WTC11 (cell line): Measurements from ENCODE around the gene GLB1L3. TPM values are rescaled to one million over a fixed set of nuclear protein-coding genes. Genes with fewer than 3 reads are reported as not detected.

Experiments
- ATAC-seq: fragments of 200-7000 bp; cut with Tn5 transposase; 2 replicates; pipeline ENCODE4 v1.10.0; 2021; ENCODE audit warnings: mild to moderate bottlenecking, moderate library complexity
- CTCF ChIA-PET: fragments of 300-600 bp; sonication (Branson Sonifier 250); formaldehyde crosslinking; loops from one replicate; lab custom pipeline; 2021; ENCODE audit warnings: antibody characterized with exemption; lab: Charles Lee
- POLR2A ChIA-PET: fragments of 350-600 bp; sonication (Branson Sonifier 250); formaldehyde crosslinking; loops from one replicate; lab custom pipeline; 2021; ENCODE audit warnings: antibody characterized with exemption; lab: Charles Lee
- DNase-seq: peaks from one replicate; pipeline ENCODE4 v3.0.0; 2021; ENCODE audit warnings: low spot score
- H3K27ac Mint-ChIP-seq: 2 replicates; pipeline ENCODE4 v1.8.0; 2021; ENCODE audit warnings: mixed read lengths
- H3K27me3 Mint-ChIP-seq: 2 replicates; pipeline ENCODE4 v1.8.0; 2021; ENCODE audit warnings: low read depth, mild to moderate bottlenecking, moderate library complexity, mixed read lengths
- H3K36me3 Mint-ChIP-seq: 2 replicates; pipeline ENCODE4 v1.8.0; 2021; ENCODE audit warnings: mixed read lengths
- H3K4me1 Mint-ChIP-seq: 2 replicates; pipeline ENCODE4 v1.8.0; 2022; ENCODE audit warnings: mixed read lengths
- H3K4me3 Mint-ChIP-seq: 2 replicates; pipeline ENCODE4 v1.8.0; 2021; ENCODE audit warnings: mild to moderate bottlenecking, moderate library complexity, mixed read lengths
- H3K9me3 Mint-ChIP-seq: 2 replicates; pipeline ENCODE4 v1.8.0; 2021; ENCODE audit warnings: mixed read lengths
- ERG ChIP-seq: fragments of 250-450 bp; sonication (Bioruptor Pico); IDR thresholded peaks from 2 replicates; pipeline ENCODE4 v1.8.0; 2021; ENCODE audit warnings: mild to moderate bottlenecking
- ETV6 ChIP-seq: sonication (generic); formaldehyde crosslinking; IDR thresholded peaks from 2 replicates; pipeline ENCODE4 v1.8.1; 2022; ENCODE audit warnings: mild to moderate bottlenecking, missing genetic modification reagents
- GABPB1 ChIP-seq: sonication (generic); formaldehyde crosslinking; IDR thresholded peaks from 2 replicates; pipeline ENCODE4 v1.8.1; 2023; ENCODE audit warnings: mild to moderate bottlenecking, missing genetic modification reagents
- MXD4 ChIP-seq: fragments of 250-450 bp; sonication (Bioruptor Pico); IDR thresholded peaks from 2 replicates; pipeline ENCODE4 v1.8.0; 2021; ENCODE audit warnings: mild to moderate bottlenecking, moderate library complexity, borderline replicate concordance
- NR3C1 ChIP-seq: sonication (generic); formaldehyde crosslinking; conservative IDR thresholded peaks from 2 replicates; pipeline ENCODE4 v1.8.1; 2023; ENCODE audit warnings: low read depth, mild to moderate bottlenecking, missing genetic modification reagents
- PRRX2 ChIP-seq: fragments of 250-450 bp; sonication (Bioruptor Pico); IDR thresholded peaks from 2 replicates; pipeline ENCODE4 v1.8.0; 2021; ENCODE audit warnings: mild to moderate bottlenecking
- SMAD3 ChIP-seq: sonication (generic); formaldehyde crosslinking; IDR thresholded peaks from 2 replicates; pipeline ENCODE4 v1.8.0; 2022; ENCODE audit warnings: missing genetic modification reagents, mild to moderate bottlenecking, borderline replicate concordance
- SOX15 ChIP-seq: fragments of 250-450 bp; sonication (Bioruptor Pico); IDR thresholded peaks from 2 replicates; pipeline ENCODE4 v1.9.0; 2021; ENCODE audit warnings: mild to moderate bottlenecking
- SP1 ChIP-seq: sonication (generic); formaldehyde crosslinking; conservative IDR thresholded peaks from 2 replicates; pipeline ENCODE4 v1.8.1; 2022; ENCODE audit warnings: missing genetic modification reagents
- ZNF423 ChIP-seq: fragments of 250-450 bp; sonication (Bioruptor Pico); IDR thresholded peaks from 2 replicates; pipeline ENCODE4 v2.1.2; 2022; ENCODE audit warnings: mild to moderate bottlenecking, moderate library complexity
- total RNA-seq: library from RNA; stranded (reverse); gene quantifications from 3 replicates; pipeline ENCODE4 v1.2.3, GENCODE V29; 2021
- TF ChIP-seq, protein P1 (sequence below): fragments of 250-450 bp; sonication (Bioruptor Pico); IDR thresholded peaks from 2 replicates; pipeline ENCODE4 v1.9.0; 2021; ENCODE audit warnings: mild to moderate bottlenecking, borderline replicate concordance
- TF ChIP-seq, protein P2 (sequence below): fragments of 250-450 bp; sonication (Bioruptor Pico); IDR thresholded peaks from 2 replicates; pipeline ENCODE4 v1.9.0; 2021; ENCODE audit warnings: moderate library complexity, mild to moderate bottlenecking, inconsistent platforms, borderline replicate concordance
- TF ChIP-seq, protein P3 (sequence below): sonication (generic); formaldehyde crosslinking; IDR thresholded peaks from 2 replicates; pipeline ENCODE4 v1.8.1; 2023; ENCODE audit warnings: mild to moderate bottlenecking, missing genetic modification reagents
- TF ChIP-seq, protein P4 (sequence below): fragments of 250-450 bp; sonication (Bioruptor Pico); IDR thresholded peaks from 2 replicates; pipeline ENCODE4 v1.9.0; 2021; ENCODE audit warnings: mild to moderate bottlenecking
- TF ChIP-seq, protein P5 (sequence below): sonication (generic); formaldehyde crosslinking; IDR thresholded peaks from 2 replicates; pipeline ENCODE4 v1.8.1; 2023; ENCODE audit warnings: mild to moderate bottlenecking, missing genetic modification reagents, moderate library complexity
- TF ChIP-seq, protein P6 (sequence below): sonication (generic); formaldehyde crosslinking; IDR thresholded peaks from 2 replicates; pipeline ENCODE4 v1.8.0; 2023; ENCODE audit warnings: missing genetic modification reagents, mild to moderate bottlenecking, borderline replicate concordance

The GLB1L3 gene
- total RNA-seq, 1 experiment from 2014 or later: 50.2 TPM

DNA sequence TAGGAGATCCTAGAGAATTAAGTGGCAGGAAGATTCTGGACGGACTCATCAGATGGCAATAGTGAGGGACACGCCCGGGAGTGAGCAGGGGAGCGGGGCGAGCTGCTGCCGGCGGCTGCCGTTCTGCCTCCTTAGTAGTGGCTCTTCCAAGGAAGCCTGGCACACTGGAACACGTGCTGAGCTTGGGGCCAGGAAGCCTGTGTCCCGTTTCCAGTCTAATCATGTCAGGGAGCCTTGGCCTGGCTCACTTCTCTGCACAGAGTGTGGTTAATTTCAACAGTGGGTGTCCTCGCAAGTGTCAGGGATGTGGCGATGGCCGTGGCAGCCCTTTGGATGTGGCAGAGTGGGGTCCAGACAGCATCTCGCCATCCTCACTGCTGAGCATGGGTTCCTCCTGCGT lies 16.5 kb downstream of the GLB1L3 start (continued):
- TF ChIP-seq, protein P1, sequence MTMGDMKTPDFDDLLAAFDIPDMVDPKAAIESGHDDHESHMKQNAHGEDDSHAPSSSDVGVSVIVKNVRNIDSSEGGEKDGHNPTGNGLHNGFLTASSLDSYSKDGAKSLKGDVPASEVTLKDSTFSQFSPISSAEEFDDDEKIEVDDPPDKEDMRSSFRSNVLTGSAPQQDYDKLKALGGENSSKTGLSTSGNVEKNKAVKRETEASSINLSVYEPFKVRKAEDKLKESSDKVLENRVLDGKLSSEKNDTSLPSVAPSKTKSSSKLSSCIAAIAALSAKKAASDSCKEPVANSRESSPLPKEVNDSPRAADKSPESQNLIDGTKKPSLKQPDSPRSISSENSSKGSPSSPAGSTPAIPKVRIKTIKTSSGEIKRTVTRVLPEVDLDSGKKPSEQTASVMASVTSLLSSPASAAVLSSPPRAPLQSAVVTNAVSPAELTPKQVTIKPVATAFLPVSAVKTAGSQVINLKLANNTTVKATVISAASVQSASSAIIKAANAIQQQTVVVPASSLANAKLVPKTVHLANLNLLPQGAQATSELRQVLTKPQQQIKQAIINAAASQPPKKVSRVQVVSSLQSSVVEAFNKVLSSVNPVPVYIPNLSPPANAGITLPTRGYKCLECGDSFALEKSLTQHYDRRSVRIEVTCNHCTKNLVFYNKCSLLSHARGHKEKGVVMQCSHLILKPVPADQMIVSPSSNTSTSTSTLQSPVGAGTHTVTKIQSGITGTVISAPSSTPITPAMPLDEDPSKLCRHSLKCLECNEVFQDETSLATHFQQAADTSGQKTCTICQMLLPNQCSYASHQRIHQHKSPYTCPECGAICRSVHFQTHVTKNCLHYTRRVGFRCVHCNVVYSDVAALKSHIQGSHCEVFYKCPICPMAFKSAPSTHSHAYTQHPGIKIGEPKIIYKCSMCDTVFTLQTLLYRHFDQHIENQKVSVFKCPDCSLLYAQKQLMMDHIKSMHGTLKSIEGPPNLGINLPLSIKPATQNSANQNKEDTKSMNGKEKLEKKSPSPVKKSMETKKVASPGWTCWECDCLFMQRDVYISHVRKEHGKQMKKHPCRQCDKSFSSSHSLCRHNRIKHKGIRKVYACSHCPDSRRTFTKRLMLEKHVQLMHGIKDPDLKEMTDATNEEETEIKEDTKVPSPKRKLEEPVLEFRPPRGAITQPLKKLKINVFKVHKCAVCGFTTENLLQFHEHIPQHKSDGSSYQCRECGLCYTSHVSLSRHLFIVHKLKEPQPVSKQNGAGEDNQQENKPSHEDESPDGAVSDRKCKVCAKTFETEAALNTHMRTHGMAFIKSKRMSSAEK (CRISPR knock-in tag): no peak
- TF ChIP-seq, protein P2, sequence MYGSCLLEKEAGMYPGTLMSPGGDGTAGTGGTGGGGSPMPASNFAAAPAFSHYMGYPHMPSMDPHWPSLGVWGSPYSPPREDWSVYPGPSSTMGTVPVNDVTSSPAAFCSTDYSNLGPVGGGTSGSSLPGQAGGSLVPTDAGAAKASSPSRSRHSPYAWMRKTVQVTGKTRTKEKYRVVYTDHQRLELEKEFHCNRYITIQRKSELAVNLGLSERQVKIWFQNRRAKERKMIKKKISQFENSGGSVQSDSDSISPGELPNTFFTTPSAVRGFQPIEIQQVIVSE: no peak
- TF ChIP-seq, protein P3, sequence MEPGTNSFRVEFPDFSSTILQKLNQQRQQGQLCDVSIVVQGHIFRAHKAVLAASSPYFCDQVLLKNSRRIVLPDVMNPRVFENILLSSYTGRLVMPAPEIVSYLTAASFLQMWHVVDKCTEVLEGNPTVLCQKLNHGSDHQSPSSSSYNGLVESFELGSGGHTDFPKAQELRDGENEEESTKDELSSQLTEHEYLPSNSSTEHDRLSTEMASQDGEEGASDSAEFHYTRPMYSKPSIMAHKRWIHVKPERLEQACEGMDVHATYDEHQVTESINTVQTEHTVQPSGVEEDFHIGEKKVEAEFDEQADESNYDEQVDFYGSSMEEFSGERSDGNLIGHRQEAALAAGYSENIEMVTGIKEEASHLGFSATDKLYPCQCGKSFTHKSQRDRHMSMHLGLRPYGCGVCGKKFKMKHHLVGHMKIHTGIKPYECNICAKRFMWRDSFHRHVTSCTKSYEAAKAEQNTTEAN (CRISPR knock-in tag): no peak
- TF ChIP-seq, protein P4, sequence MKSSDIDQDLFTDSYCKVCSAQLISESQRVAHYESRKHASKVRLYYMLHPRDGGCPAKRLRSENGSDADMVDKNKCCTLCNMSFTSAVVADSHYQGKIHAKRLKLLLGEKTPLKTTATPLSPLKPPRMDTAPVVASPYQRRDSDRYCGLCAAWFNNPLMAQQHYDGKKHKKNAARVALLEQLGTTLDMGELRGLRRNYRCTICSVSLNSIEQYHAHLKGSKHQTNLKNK: no peak
- no peak for TF ChIP-seq SP1 (CRISPR knock-in tag)
- TF ChIP-seq, protein P5, sequence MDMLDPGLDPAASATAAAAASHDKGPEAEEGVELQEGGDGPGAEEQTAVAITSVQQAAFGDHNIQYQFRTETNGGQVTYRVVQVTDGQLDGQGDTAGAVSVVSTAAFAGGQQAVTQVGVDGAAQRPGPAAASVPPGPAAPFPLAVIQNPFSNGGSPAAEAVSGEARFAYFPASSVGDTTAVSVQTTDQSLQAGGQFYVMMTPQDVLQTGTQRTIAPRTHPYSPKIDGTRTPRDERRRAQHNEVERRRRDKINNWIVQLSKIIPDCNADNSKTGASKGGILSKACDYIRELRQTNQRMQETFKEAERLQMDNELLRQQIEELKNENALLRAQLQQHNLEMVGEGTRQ (CRISPR knock-in tag): no peak
- TF ChIP-seq, protein P6, sequence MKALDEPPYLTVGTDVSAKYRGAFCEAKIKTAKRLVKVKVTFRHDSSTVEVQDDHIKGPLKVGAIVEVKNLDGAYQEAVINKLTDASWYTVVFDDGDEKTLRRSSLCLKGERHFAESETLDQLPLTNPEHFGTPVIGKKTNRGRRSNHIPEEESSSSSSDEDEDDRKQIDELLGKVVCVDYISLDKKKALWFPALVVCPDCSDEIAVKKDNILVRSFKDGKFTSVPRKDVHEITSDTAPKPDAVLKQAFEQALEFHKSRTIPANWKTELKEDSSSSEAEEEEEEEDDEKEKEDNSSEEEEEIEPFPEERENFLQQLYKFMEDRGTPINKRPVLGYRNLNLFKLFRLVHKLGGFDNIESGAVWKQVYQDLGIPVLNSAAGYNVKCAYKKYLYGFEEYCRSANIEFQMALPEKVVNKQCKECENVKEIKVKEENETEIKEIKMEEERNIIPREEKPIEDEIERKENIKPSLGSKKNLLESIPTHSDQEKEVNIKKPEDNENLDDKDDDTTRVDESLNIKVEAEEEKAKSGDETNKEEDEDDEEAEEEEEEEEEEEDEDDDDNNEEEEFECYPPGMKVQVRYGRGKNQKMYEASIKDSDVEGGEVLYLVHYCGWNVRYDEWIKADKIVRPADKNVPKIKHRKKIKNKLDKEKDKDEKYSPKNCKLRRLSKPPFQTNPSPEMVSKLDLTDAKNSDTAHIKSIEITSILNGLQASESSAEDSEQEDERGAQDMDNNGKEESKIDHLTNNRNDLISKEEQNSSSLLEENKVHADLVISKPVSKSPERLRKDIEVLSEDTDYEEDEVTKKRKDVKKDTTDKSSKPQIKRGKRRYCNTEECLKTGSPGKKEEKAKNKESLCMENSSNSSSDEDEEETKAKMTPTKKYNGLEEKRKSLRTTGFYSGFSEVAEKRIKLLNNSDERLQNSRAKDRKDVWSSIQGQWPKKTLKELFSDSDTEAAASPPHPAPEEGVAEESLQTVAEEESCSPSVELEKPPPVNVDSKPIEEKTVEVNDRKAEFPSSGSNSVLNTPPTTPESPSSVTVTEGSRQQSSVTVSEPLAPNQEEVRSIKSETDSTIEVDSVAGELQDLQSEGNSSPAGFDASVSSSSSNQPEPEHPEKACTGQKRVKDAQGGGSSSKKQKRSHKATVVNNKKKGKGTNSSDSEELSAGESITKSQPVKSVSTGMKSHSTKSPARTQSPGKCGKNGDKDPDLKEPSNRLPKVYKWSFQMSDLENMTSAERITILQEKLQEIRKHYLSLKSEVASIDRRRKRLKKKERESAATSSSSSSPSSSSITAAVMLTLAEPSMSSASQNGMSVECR (CRISPR knock-in tag): no peak

DNA sequence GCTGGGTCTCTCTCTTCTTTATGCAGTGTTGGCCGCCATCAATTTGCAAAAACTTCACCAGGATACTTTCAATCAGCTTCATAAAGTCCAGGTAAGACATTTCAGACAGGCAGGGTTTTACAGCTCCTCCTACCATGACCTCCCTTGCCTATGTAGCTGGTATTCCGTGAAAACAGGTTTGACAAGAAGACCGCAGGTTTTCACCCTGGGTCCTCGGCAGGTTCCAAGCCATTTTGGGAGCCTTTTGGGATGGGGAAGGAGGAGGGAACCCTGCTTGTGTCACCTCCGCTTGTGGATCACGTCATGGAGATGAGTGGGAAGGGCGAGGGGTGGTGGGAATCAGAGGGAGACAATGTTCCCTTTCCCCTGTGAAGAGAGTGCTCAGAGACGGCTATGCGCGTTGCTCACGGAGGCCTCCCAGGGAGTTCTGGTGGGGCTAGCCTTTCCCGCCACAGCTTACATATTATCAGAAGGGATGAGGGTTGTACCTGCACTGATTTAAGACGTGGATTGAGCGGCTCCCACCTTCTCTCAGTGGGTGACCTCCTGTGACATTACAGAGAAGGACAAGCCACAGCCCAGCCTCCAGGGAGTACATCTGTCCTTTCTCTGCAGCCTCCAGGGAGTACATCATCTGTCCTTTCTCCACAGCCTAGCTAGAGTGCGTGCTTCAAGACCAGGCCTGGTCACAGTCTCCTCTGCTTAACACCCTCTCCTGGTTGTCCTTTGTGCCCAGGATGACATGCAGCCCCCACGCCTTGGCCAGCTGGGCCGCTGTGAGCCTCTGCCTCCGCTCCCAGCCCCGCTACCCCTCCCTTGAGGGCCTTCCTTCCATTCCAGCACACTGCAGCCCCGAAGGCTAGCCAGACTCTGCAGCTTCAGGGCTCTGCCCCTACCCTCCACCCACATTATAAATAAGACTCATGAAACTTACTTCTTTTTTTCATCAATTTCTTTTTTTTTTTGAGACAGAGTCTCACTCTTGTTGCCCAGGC lies 17.2 kb downstream of the GLB1L3 start:
- ATAC-seq (no peak), DNase-seq (no peak)
- CTCF ChIA-PET: no interaction called here
- POLR2A ChIA-PET: no interaction called here
- Mint-ChIP-seq H3K9me3 (peaks cover 4% of the 10 kb centered on the region; the same call in 1 of the 2 replicates), H3K27ac (peak overlapping the region; percentile 63), H3K4me3 (no peak overlapping the region), H3K36me3 (peaks cover 64% of the 10 kb centered on the region), H3K27me3 (no peaks in the 10 kb centered on the region), H3K4me1 (peaks cover 11% of the 10 kb centered on the region)
- TF ChIP-seq SMAD3 (CRISPR knock-in tag) (no peak), ETV6 (CRISPR knock-in tag) (no peak), NR3C1 (CRISPR knock-in tag) (no peak), GABPB1 (no peak), ZNF423 (CRISPR knock-in tag) (no peak), MXD4 (no peak), PRRX2 (no peak), ERG (CRISPR knock-in tag) (no peak), SOX15 (no peak)
- TF ChIP-seq, protein P1 (CRISPR knock-in tag): no peak
